Inflammatory macrophage treated with lipopolysaccharide for 1 hour (primary cell): ENCODE measurements around the gene MEFV.
"Not testable (repeated sequence)": the region's sequence is repeated elsewhere in the genome, so short reads cannot be mapped to it uniquely, and the experiment has no call there.

Experiments
- DNase-seq, 2 donors: peaks; one replicate each; pipeline ENCODE4 v3.0.0-alpha.2; 2020 to 2022

The MEFV gene, protein sequence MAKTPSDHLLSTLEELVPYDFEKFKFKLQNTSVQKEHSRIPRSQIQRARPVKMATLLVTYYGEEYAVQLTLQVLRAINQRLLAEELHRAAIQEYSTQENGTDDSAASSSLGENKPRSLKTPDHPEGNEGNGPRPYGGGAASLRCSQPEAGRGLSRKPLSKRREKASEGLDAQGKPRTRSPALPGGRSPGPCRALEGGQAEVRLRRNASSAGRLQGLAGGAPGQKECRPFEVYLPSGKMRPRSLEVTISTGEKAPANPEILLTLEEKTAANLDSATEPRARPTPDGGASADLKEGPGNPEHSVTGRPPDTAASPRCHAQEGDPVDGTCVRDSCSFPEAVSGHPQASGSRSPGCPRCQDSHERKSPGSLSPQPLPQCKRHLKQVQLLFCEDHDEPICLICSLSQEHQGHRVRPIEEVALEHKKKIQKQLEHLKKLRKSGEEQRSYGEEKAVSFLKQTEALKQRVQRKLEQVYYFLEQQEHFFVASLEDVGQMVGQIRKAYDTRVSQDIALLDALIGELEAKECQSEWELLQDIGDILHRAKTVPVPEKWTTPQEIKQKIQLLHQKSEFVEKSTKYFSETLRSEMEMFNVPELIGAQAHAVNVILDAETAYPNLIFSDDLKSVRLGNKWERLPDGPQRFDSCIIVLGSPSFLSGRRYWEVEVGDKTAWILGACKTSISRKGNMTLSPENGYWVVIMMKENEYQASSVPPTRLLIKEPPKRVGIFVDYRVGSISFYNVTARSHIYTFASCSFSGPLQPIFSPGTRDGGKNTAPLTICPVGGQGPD

DNA sequence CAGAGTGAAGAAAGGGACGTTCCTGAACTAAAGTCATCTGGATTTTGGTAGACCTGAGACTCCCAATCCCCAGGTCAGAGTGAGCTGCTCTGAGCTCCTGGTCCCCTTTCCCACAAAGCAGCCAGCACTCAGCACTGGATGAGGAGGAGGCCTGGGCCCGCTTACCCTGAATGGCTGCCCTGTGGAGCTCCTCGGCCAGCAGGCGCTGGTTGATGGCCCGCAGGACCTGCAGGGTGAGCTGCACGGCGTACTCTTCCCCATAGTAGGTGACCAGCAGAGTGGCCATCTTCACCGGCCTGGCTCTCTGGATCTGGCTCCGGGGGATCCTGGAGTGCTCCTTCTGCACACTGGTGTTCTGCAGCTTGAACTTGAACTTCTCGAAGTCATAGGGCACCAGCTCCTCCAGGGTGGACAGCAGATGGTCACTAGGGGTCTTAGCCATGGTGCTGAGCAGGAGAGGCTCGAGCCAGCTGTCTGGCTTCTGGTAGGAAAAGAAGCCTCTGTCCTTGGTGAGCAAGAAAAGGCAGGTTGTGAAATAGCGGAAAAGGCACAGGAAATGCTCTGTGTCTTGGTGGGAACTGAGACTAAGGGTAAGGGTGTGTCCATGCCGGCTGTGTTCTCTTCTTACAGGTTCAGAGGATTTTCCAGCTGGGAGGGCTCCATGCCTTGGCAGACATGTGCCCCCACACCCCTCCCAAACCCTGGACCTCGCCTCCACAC lies at the start of gene MEFV:
Gene MEFV, minus strand, starts transcription at position 488 of the 720 bp plus-strand sequence. Its CDS starts 46 bp downstream, at position 442.
- peak; percentile 92 to 94 for DNase-seq

DNA sequence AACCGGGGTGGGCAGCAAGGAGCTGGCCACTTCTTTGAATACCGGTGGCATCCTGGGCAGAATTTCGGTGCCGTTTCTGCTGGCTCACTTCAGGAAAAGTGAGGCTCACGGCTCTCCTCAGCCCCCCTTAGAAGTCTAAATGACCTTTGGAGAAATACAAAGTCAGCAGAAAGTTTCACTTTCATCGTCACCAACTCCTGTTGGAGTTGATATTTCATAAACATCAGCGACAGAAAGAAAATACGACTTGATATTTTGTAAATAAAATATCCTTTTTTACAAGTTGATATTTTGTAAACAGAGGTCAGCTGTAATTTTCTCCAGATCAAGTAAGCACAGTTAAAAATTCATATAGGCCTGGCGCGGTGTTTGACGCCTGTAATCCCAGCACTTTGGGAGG lies 49.6 kb upstream of the MEFV start:
- DNase-seq, result no peak

DNA sequence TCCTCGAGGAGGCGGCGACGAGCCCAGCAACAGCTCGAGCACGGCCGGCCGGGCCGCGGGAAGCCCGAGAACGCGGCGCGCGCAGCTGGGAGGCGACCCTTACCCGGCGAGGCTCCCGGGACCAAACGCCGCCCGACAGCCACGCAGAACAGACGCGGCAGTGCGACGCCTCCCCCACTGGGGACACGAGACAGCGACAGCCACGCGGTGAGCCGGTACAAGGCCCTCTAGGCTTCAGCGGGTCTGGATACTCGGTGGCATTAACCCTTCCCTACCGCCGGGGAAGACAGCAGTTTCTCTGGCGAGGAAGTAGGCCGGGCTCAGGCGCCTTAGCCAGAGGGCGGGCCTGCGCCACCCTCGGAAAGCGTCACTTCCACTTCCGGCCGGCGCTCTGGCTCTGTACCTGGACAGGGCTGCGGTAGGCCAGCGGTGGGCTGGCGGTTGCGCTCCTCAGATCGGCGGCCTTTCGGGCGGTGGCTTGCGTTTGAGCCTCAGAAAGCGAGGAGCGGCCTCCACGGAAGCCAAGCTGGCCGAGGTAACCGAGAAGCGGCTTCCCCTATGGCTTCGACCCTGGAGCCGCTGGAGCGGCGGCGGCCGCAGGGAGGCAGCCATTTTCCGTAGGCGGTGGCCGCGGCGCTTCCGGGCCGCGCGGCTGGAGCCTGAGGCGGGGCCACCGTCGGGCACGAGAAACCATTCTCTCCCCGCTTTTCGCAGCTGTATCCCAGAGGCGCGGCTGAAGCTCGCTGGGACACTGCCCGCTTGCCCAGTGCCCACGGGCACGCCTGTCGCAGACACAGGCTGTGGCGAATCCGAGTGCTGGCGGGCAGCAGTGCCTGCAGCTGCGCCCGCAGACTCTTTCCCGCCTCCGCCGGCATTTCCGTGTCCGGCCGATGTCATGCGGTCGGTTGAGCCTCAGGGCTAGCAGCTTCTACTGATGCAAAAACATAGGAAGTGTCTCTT lies 49.0 kb upstream of the MEFV start, which contains the start of the genes TIGD7 and ZNF75A:
Gene TIGD7, minus strand, starts transcription at position 322 of the 960 bp plus-strand sequence. CDS start 4,816 bp downstream, outside the sequence.
Gene ZNF75A, plus strand, starts transcription at position 389 of the 960 bp plus-strand sequence. CDS start 2,932 bp downstream, outside the sequence.
- peak; percentile 86 to 87 for DNase-seq

- DNase-seq, result peak; percentile 48 to 57
Measured at GRCh38 chr16:3304370-3304769, 47.9 kb upstream of the MEFV start.

GRCh38 chr16:3295783-3296182 lies 39.4 kb upstream of the MEFV start:
- DNase-seq, result no peak

GRCh38 chr16:3295209-3295608 lies 38.8 kb upstream of the MEFV start:
- DNase-seq, result no peak

GRCh38 chr16:3292604-3293003 lies 36.2 kb upstream of the MEFV start:
- DNase-seq, result no peak

DNA sequence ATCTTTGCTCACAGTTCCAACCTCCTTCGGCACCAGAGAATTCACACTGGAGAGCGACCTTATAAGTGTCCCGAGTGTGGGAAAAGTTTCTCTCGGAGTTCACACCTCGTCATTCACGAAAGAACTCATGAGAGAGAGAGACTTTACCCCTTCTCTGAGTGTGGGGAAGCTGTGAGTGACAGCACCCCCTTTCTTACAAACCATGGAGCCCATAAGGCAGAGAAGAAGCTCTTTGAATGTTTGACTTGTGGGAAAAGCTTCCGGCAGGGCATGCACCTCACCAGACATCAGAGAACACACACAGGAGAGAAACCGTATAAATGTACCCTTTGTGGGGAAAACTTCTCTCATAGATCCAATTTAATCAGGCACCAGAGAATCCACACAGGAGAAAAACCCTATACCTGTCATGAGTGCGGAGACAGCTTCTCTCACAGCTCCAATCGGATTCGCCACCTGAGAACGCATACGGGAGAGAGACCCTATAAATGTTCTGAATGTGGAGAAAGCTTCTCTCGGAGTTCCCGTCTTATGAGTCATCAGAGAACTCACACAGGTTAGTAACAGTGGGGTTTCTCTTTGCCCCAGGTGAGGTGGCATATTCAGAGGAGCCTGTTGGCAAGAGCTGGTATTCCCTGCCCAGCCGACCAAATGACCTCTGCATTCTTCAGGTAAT lies 33.7 kb upstream of the MEFV start:
- no peak for DNase-seq

GRCh38 chr16:3285131-3285530 lies 28.7 kb upstream of the MEFV start:
- DNase-seq, result no peak

DNA sequence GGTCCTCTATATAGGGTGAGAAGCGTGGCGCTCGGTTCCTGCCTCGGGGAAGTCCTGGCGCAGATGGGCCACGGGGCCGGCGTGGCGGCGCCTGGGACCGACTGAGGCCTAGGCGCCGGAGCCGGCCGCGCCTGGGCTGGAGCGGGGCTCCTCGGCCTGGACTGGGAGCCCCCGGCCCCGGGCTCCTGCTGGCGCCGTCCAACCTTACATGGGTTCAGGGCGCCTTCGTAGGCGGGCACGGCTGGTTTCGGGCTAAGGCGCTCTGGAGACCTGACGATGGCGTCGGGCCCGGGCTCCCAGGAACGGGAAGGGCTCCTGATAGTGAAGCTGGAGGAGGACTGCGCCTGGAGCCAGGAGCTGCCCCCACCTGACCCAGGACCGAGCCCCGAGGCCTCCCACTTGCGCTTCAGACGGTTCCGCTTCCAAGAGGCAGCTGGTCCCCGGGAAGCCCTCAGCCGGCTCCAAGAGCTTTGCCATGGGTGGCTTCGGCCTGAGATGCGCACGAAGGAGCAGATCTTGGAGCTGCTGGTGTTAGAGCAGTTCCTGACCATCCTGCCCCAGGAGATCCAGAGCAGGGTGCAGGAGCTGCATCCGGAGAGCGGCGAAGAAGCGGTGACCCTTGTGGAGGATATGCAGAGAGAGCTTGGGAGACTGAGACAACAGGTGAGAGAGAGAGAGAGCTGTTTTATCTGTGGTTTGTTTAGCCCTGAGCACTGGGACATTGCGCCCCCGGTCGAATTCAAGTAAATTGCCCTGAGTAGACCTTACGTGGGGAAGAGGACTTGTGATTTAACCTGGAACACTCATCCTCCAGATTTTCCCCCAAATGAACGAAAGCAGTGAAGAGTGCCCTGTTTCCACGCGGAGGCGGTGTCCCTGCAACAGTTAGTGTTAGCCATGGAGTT lies 27.4 kb upstream of the MEFV start:
- peak; percentile 21 to 57 for DNase-seq

DNA sequence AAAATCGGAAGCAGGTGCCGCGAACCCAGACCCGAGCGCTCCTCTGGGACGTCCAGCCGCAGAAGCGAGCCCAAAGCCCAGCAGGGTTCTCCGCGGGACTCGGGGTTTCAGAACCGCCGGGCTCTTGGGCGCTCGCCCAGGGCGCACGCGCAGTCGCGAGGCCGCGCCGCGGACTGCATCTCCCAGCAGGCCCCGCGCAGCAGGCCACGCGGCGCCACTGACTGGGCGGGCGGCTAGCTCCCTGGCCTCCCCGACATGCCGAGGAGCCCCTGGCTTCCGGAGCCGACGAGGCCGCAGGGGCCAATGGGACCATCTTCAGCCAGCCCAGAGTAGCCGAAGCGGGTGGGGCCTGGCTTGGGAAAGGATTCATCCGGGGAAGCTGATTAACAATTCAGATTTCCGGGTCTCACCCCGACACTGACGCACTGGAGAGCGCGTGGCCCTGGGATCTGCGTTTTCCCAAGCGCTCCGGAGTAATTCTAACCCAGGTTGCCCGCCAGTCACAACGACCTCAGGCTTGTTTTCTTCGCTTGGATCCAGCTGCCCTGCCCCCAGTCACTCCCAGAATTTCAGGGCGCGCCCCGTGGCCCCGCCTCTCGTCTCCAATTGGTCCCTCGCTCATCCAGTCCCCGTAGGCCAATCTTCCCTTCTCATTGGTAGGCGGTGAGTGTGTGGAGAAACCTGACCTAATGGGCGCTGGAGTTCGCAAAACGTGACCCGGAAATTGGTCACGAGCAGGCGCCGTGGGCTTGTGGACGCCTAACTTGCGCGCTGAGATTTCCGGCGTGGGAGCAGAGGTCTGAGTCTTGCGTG lies 26.5 kb upstream of the MEFV start, which contains the start of gene ZNF263:
Gene ZNF263, plus strand, starts transcription at position 762 of the 813 bp plus-strand sequence. CDS start 328 bp downstream, outside the sequence.
- peak; percentile 97 to 98 for DNase-seq

GRCh38 chr16:3282103-3282729 lies 25.8 kb upstream of the MEFV start:
- peak in 1 of 2 donors; percentile 28 for DNase-seq

GRCh38 chr16:3281222-3281820 lies 24.9 kb upstream of the MEFV start:
- no peak for DNase-seq

- DNase-seq, result no peak
Measured at GRCh38 chr16:3276679-3277078, 20.2 kb upstream of the MEFV start.

DNA sequence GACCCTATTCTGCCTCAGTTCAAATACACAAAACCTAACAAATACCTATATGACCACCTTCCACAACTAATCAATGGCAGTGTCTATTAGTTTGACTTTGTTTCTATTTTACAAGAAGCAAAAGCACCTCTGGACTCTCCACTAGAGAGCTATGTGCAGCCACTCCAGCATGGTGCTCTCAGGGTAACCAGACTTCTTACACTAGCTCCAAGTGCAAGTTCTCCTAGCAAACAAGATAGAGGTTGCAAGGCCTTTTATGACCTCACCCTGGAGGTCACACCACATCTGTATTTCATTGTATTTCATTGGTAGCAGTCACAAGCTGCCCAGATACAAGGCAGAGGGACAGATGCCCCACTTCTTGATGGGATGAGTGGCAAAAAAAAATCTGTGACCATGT lies 18.5 kb upstream of the MEFV start:
- DNase-seq, result no peak

DNA sequence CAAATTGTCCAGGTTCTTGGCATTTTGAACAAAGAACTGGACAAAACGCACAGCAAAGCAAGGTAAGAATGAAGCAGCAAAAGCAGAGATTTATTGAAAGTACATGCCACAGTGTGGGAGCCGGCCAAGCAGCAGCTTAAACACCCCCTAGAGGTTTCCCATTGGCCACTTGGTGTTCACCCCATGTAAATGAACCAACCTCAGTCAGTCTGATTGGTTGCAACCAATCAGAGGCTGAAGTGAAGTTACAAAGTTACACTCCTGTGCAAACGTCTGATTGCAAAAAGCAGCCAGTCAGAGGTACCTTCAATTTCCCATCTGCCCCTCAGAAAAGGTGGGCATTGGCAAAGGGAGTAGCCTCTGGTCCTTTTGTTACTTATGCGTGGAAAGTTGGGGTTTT lies 18.1 kb upstream of the MEFV start:
- DNase-seq, result no peak

DNA sequence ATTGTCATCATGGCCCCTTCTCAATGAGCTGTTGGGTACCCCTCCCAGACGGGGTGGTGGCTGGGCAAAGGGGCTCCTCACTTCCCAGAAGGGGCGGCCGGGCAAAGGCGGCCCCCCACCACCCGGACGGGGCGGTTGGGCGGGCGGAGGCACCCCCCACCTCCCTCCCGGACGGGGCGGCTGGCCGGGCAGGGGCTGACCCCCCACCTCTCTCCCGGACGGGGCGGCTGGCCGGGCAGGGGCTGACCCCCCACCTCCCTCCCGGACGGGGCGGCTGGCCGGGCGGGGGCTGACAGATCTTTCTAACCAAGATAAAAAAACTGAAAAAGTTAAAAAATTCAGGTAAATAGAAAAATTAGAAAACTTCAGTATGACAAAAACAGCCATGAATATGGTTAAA lies 14.8 kb upstream of the MEFV start:
- not testable (repeated sequence) for DNase-seq

DNA sequence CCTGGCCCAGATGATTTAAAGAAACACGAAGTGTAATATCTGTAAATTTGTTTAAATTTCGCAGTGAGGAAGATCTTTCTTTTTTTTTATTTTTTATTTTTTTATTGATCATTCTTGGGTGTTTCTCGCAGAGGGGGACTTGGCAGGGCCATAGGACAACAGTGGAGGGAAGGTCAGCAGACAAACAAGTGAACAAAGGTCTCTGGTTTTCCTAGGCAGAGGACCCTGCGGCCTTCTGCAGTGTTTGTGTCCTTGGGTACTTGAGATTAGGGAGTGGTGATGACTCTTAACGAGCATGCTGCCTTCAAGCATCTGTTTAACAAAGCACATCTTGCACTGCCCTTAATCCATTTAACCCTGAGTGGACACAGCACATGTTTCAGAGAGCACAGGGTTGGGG lies 14.3 kb upstream of the MEFV start:
- DNase-seq, result not testable (repeated sequence)
